CD4-positive, alpha-beta T cell treated with Interleukin-12 subunit alpha and Interleukin-12 subunit beta, for 1 hour (primary cell): ENCODE results near the gene PSMA5.
"Not testable (repeated sequence)": the region's sequence is repeated elsewhere in the genome, so short reads cannot be mapped to it uniquely, and the experiment has no call there.

ENCODE experiments used
- DNase-seq: peaks from one replicate; pipeline ENCODE4 v3.0.0-alpha.2; 2020

Gene PSMA5

DNA sequence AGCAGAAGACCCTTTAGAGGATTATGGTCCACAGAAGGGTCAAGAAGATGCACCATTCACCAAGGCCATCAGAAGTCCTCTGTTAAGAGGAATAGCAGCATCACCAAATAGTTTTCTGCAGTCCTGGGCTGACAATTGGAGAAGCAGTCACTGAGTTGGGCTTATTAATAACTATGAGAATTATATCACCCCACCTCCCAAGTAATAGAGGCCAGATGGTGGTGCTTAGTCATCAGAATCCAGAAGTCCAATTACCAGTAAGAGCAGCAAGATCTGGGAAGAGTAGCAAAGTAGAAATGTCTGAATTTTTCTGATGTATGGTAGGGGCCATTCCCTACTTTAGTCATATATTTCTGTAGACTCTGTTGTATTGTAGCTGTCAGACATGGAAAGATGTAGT lies 6.1 kb upstream of the PSMA5 start:
- no peak for DNase-seq

DNA sequence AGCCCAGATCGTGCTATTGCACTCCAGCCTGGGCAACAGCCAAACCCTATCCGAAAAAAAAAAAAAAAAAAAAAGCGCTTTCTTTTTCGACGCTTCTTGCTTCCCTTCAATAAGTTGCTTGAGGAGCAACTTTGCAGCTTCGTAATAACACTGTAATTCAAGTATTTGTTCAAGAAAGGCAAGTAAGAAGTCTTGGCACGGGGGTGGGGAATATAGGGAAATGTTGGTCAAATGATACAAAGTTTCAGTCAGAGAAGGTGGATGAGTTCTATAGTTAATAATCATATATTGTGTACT lies 871 bp upstream of the PSMA5 start:
- DNase-seq: no peak

DNA sequence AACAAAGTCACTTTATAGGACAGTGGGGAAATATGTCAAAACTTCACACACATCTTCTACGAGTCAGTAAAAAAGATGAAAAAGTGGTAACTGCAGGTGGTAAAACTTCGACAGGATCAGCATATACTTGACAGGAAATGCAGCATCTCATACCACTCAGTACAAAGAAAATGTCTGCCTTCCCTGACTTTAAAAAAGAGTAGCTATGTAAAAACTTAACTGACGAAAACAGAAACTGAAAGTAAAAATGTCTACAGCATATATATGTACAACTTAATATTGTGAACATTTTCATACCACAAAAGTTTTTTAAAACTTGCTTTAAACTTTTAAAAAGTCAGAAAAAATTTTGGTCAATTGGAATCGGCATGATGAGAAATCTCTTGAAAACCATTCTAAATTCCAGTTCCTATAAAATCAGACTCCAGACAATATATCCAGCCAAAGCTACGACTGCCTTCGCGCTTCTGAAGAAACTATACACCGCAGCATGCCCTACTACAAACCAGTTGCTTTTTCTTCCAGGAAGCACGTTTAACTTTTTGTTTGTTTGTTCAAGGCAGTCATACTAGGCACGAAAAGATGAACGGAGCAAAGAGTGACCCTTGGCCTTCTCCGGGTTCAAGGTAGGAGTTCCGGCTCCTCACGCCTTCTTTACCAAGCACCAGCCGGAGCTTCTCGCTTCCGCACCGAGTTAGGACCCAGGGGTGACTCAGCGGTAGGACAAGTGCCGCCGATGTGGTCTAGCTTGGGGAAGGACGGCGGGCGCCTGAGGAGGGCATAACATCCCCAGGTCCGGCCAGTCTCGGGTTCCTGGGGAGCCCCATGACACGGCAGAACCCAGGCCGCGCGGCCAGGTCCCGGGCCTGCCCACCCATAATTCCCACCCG lies 612 bp downstream of the PSMA5 start:
- peak; percentile 69 for DNase-seq

DNA sequence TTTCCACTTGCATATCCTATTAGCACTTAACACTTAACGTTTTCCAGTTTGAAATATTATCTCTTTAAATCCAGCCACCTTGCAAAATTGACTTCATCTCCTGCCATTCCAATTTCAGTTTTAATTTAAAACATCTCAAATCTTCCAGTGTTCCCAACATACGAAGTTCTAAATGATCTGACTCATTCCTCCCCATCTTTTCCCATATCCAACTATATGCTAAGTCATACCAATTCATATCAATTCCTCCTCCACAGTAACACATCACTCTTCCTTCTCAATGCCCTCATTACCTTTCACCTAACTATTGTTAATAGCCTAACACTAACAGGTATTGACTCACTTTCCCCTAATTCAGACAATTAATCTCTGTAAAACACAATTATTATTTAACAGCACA lies 2.8 kb downstream of the PSMA5 start:
- DNase-seq: no peak

DNA sequence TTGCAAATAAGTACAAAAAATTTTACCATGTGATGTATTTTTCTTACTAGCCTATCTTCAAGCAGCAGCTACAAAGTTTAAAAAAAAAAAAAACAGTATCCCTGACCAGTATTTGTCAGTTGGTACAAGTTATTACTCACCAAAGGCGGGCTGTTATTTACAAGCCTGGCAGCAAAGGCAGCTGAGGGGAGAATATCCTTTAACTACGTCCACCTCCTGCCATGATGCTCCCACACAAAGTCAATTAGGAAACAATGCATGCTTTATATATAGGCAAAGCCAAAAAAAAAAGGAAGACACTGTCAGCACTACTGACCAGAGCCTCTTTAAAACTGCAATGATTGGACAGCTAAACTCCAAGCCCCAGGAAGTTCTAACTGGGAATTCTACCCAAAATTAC lies 13.7 kb downstream of the PSMA5 start:
- DNase-seq: no peak

DNA sequence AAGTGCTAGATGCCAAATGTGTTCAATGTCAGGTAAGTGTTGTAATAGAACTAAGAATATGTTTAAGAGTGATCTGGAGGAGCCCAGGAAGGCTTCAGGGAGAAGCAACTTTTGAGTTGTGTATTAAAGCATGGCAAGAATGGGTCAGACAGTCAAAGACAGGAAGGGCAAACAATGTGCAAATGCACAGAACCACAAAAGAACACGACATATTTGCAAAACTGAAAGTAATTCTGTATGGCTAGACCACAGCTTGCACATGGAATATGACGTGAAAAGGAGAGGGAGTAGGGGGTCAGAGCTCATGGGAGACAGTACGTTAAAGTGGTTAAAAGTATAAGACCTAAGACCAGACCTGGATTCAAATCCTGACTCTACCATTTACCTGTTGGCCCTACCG lies 21.4 kb downstream of the PSMA5 start:
- DNase-seq: peak; percentile 12

DNA sequence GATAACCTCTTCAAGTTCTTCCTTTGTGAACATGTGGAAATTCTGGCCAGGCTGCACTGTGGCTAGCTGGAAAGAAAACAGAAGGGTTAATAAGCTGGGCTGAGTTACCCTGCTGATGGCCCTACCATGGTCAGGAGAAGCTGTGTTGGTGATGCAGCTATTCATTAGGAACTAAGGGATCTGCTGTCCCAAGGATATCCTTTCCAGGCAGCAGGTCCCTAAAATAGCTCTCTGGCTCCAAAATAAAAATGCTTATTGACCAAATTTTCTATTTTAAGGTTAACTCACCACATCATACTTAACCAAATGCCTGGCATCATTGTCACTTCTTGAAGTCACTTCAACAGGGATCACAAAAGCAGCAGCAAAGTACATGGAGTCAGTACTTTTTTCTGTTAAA lies 24.2 kb downstream of the PSMA5 start:
- DNase-seq: no peak

DNA sequence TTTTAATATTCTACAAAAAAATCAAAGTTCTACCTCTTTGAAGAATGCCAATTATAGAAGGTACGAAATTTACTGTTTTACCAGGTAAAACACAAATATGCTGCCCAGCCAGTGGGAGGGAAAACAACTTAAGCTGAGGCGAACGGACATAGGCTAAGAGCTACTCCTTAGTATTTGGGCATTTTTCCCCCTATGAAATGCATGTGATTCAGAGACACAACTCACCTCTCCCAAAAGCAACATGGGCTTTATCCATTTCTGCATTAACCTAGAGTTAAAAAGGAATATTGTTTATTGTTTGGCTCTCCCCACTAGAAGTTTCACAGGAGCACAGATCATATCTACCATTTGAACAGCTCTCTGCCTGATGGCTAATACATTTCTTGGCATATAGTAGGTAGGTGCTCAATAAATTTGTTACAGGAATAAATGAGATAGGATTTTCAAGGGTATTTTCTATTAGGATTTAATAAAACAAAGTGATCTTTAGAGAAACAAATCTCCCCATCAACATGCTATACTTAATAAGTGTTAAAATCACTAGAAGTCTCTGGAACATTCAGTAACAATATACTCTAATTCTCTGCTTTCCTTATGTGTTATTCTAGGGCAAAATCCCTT lies 26.1 kb downstream of the PSMA5 start:
- DNase-seq: no peak

DNA sequence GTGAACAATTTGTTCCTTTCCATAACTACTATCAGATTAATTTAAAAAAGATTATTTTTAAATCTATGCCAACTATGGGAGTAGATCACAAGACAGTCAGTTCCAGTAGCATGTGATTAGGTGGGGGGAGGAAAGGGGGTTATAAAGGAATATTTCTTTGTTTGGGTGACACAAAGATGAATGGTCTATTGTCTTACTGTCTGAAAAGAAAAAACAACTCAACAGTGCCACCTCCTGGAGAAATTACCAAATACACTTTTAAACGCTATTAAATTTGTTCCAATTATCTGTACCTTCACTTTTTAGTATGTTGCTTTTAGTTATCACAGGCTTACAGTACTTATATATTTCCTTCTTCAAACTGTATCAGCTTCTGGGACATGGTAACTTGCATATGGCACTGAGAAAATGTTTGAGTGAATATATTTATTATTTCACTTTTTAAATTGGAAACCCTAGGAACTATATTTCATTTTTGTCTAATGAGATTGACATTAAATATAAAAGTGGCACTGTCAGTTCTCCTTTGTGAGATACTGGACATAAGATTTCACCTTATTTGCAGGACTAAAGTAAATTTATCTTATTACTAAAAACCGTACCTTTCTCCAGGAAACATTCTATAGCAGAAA lies 26.8 kb downstream of the PSMA5 start:
- peak; percentile 76 for DNase-seq

DNA sequence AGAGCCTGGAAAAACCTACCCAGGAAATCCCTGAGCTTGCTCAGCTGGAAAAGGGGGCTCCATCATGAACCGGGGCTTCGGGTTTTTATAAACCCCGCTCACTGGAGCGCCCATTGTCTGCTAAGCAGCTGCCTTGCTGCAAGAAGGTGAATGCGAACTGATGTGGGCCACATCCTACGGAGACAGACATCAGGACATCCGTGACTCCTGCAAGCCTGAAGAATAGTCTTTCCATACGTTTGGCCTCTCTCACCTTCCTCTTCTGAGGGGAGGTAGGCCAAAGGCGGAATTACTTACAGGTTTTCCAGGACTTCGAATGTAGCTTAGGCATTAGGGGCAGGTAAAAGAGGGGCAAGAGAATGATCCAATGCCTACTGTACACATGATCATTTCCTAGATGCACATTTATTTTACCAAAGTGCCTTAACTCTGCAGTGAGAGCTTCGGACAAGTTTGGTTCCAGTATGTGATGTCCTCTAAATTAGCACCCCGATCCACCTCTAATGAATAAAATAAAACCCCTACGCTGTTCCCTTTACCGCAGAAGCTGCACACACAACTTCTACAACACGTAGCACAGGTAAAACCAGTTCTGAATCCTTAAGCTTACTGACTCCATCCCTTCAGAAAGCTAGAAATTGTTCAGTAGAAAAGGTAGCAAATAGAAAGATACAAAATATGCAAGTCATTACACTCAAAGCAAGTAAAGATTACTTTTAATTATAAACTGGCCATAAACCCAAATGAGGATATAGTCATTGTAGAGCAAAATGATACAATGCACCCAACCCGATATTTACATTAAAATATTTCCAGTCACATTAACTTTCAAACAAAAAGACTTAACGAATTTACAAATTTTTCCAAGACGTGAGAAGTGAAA lies 27.7 kb downstream of the PSMA5 start:
- DNase-seq: no peak

DNA sequence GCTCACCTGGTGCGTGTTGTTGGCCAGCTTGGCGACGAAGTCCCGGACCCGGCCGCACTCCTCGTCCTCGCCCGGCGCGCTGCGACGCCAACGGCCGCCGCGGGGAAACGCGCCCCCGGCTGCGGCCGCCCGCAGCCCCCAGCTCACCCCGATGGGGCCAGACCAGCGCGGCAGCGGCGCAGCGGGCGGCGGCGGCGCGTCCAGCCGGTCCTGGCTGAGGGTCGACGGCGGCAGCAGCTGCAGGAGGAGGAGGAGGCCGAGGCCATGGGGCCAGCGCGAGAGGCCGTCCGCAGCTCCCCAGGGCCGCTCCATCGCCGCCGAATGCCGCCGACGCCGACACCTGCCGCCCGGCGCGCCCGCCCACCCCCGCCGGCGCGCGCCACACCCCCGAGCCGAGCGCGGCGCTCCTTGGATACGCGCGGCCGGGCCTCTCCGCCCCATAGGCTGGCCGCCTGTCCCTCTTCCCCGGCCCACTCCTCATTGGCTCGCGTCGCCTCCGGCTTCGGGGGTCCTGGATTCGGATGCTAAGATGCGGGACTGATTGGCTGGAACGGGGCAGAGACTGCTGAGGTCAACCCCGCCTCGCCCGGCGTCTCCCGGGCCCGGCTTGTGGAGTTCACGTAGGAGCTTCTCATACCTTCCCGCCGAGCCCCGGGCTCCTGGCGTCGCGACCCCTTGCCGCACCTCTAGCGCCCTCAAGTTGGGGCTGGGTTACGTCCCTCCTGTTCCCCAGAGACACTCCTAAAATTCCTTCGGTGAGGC lies 28.5 kb downstream of the PSMA5 start, which contains the start of gene SORT1:
Gene SORT1 (minus strand): TSS at position 338 of the 762 bp plus-strand sequence. CDS start 26 bp downstream, at position 312.
- DNase-seq: peak; percentile 59

DNA sequence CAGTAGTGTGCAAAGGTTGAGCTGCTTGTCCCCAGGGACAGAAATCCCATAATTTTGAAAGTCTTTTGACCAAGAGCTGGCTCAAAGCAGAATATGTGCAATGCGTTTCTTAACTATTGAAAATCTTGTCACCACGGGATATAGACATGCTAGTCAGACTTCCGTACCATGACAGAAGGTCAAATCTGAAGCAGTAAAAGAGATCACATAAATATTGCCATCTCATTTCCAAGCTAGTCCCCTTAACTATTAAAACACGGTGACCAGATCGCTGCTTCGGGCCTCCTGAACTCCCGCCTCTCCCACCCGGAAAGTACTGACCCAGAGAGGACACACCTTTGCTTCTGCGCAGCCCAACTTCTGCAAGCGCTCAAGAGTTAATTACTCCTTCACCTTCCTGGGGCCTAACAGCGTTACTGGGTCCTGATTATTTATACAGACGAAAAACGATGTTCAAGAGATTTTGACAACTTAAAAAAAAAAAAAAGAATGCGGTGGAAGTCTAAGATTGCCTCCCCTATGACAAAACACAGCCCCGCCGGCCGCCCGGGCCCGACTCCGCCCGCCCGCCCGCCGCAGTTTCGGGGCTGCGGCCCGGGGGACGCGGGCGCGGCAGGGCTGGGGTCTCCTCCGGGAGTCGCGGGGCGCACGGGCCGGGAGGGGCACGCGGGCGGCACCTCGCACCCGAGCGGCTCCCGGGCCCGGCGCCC lies 29.2 kb downstream of the PSMA5 start:
- no peak for DNase-seq

DNA sequence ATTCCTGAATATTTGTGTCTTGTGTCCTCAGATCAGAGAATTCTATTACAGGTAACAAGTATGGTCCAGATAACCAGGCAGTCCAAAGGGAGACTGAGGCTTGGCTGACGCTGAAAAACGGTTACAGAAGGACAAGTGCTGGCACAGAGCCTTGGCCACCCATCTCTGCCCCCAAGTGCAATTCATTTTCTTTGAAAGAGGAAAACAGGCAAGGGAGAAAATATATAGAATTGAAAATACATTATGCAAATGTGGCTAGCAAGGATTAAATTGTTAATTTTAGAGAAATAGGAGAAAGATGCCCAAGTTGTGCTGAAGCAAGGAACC lies 29.8 kb downstream of the PSMA5 start:
- no peak for DNase-seq

DNA sequence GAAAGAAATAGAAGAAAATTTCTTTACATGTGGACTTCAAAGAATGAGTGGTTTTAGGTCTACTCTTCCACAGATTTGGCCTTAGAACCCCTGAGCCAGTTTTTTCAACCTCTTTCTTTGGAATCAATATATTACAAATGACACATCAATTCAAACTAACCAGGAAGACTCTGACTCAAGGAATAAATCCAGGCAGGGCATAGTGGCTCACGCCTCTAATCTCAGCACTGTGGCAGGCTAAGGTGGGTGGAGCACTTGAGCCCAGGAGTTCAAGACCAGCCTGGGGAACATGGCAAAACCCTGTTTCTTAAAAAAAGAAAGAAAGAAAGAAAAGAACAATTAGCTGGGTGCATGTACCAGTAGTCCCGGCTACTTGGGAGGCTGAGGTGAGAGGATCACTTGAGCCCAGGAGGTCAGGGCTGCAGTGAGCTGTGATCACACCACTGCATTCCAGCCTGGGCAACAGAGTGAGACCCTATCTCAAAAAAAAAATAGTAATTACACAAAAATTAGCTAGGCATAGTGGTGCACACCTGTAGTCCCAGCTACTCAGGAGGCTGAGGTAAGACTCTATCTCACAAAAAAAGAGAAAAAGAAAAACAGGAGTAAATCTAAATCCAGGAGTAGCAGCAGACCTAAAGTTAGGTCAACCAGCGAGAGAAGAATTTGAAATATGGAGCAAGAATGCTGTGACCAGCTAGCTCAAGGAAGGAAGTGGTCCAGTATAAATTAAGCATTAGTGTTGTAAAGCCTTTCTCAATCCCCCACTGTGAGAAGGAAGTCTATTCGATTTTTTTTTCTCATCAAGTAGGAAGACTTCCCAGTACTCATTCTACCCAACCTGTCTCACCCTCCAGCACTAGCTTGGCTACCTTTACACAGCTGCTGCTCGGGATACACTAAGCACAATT lies 30.4 kb downstream of the PSMA5 start:
- DNase-seq: no peak

DNA sequence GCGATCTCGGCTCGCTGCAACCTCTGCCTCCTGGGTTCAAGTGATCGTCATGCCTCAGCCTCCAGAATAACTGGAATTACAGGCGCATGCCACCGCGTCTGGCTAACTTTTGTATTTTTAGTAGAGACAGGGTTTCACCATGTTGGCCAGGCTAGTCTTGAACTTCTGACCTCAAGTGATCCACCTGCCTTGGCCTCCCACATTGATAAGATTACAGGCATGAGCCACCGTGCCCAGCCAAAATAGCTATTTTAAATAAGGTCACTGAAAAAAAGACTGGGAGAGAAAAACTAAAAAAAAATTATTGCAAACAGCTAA lies 31.0 kb downstream of the PSMA5 start:
- not testable (repeated sequence) for DNase-seq

DNA sequence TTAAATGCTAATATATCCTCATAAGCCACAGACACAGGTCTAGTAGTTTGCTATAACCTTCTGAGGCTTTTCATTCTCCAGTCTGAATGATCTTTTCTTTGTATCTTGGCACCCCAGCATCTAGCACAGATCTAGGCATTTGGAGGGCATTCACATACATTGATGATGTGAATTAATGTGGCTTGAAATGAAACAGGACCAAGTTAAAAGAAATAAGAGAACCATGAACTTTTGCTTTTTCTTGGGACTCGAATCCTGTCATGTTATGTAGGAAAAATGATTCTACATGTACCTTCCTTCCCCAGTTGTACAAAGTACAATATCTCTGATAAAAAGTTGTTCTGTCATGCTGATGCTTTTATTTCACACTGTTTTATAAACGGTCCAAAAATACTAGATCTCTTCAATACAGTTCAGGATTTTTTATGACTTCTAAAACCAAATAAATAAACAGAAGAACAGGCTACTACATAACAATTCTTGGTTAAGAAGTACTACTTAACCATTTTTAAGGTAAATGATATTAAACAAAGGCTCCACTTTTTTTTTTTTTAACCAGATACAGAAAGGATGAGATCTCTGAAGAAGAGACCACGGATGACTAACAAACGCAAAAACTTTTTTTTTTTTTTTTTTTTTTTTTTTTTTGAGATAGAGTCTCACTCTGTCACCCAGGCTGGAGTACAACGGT lies 31.5 kb downstream of the PSMA5 start:
- no peak for DNase-seq

DNA sequence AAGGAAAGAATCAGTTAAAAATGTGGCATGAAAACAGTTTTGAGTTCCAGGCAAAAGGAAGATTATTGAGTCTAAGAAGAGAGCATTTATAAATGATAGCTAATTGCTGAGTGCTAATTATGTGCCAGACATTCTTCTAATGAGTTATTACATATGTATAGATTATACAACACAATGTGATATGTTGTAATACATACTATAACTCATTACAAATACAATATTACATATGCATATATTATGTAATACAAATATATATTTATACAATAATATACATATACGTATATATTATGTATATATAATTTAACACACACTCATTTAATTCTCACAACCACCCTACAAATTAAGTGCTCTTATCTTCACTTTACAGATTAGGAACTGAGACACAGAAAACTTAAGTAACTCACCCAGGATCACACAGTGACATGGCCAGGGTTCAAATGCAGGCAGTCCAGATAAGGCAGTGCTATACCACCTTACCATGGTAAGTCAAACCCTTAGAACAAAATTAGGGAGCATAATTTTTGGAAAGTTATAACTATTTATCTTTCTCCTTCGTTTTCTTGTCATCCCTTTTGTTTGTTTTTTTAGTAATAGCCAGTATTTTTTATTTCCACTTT lies 32.5 kb downstream of the PSMA5 start:
- DNase-seq: no peak

DNA sequence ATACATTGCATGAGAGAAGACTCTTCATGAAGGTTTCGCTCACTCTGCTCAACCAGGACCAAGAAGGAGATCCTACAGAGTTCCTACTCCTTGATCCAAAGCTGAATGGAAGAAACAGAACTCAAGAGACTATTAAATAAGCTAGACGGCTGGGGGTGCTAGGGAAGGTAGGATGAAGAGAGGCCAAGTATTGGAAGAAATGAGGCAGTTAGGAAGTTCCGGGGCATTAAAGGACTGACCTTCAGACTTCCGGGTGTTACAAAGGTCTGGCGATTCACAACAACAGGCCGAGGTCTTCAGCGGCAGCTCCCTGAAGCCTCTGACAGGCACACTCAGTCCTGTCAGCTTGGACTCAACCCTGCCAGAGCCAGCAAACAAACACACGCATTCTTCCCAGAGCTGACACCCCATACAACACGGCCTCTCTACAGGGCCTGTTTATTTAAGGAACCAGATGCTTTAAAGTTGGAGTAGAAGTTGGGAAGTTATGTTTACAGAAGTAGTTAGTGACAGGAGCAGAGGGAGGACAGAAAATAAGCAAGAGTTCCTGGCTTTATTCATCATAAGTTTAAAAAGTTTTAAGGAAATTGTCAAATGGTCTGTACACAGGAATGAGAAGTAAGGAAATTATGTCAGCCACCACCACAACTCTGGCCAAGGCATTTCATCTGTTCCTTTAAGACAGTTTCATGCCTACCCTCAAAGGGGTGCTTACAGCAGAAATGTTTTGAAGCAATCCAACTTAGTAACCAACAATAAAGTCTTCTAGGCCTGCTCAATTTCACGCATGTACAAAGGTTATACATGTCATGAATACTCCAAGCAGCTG lies 33.2 kb downstream of the PSMA5 start:
- DNase-seq: no peak
